Measurements from ENCODE around the gene TRAPPC3L.
A peak's percentile ranks its signal among the peaks of the same experiment; 100 is the strongest.

TRAPPC3L gene

GRCh38 chr6:116562019-116562403 is 16.5 kb upstream of the TRAPPC3L start:
- in situ Hi-C loops (cut with HindIII; ENCODE audit: low pct_ligation_motif_present, low pct_unique_long_range_greater_than_20kb, low sequenced_read_pairs) = no loop called here
- DNase-seq = no peak

- in situ Hi-C loops (cut with HindIII; ENCODE audit: low pct_ligation_motif_present, low pct_unique_long_range_greater_than_20kb, low sequenced_read_pairs) = no loop called here
- peak; percentile 61 for DNase-seq
Measured at GRCh38 chr6:116561377-116562018, 16.0 kb upstream of the TRAPPC3L start.

GRCh38 chr6:116560130-116560529 is 14.6 kb upstream of the TRAPPC3L start:
- DNase-seq = no peak
- in situ Hi-C loops (cut with HindIII; ENCODE audit: low pct_ligation_motif_present, low pct_unique_long_range_greater_than_20kb, low sequenced_read_pairs) = no loop called here

GRCh38 chr6:116557893-116558292 is 12.4 kb upstream of the TRAPPC3L start:
- in situ Hi-C loops (cut with HindIII; ENCODE audit: low pct_ligation_motif_present, low pct_unique_long_range_greater_than_20kb, low sequenced_read_pairs) = no loop called here
- DNase-seq = peak; percentile 95

- in situ Hi-C loops (cut with HindIII; ENCODE audit: low pct_ligation_motif_present, low pct_unique_long_range_greater_than_20kb, low sequenced_read_pairs) = no loop called here
- DNase-seq = no peak
Measured at GRCh38 chr6:116556814-116557415, 11.4 kb upstream of the TRAPPC3L start.

- peak; percentile 29 for DNase-seq
Measured at GRCh38 chr6:116556065-116556464, 10.6 kb upstream of the TRAPPC3L start.

GRCh38 chr6:116553451-116553850 is 8.0 kb upstream of the TRAPPC3L start, which contains the start of gene CALHM4:
CALHM4 (plus strand) TSS chr6:116553751; CDS start chr6:116553794, 43 bp downstream.
- in situ Hi-C loops (cut with HindIII; ENCODE audit: low pct_ligation_motif_present, low pct_unique_long_range_greater_than_20kb, low sequenced_read_pairs) = no loop called here
- DNase-seq = no peak

More at GRCh38 chr6:116556065-116556464, 10.6 kb upstream of the TRAPPC3L start:
- in situ Hi-C loops (cut with HindIII; ENCODE audit: low pct_ligation_motif_present, low pct_unique_long_range_greater_than_20kb, low sequenced_read_pairs) = no loop called here

GRCh38 chr6:116550796-116551195 is 5.3 kb upstream of the TRAPPC3L start:
- DNase-seq = no peak
- in situ Hi-C loops (cut with HindIII; ENCODE audit: low pct_ligation_motif_present, low pct_unique_long_range_greater_than_20kb, low sequenced_read_pairs) = no loop called here

- in situ Hi-C loops (cut with HindIII; ENCODE audit: low pct_ligation_motif_present, low pct_unique_long_range_greater_than_20kb, low sequenced_read_pairs) = loop anchor here (25.0 kb wide), 1 partner anchor 260 kb away; the partner anchor contains the start of gene TSPYL1
- no peak for DNase-seq
Measured at GRCh38 chr6:116547358-116547757, 1.9 kb upstream of the TRAPPC3L start.

- in situ Hi-C loops (cut with HindIII; ENCODE audit: low pct_ligation_motif_present, low pct_unique_long_range_greater_than_20kb, low sequenced_read_pairs) = loop anchor here (25.0 kb wide), 1 partner anchor 256 kb away; the partner anchor contains the start of gene TSPYL1
- no peak for DNase-seq
Measured at GRCh38 chr6:116543149-116543548, 2.3 kb downstream of the TRAPPC3L start.

- in situ Hi-C loops (cut with HindIII; ENCODE audit: low pct_ligation_motif_present, low pct_unique_long_range_greater_than_20kb, low sequenced_read_pairs) = loop anchor here (25.0 kb wide), 1 partner anchor 255 kb away; the partner anchor contains the start of gene TSPYL1
- DNase-seq = no peak
Measured at GRCh38 chr6:116542426-116542825, 3.1 kb downstream of the TRAPPC3L start.

GRCh38 chr6:116536216-116536621 is 9.3 kb downstream of the TRAPPC3L start:
- DNase-seq = peak; percentile 66
- in situ Hi-C loops (cut with HindIII; ENCODE audit: low pct_ligation_motif_present, low pct_unique_long_range_greater_than_20kb, low sequenced_read_pairs) = loop anchor here (25.0 kb wide), 1 partner anchor 249 kb away; the partner anchor contains the start of gene TSPYL1

- no peak for DNase-seq
- in situ Hi-C loops (cut with HindIII; ENCODE audit: low pct_ligation_motif_present, low pct_unique_long_range_greater_than_20kb, low sequenced_read_pairs) = loop anchor here (25.0 kb wide), 1 partner anchor 248 kb away; the partner anchor contains the start of gene TSPYL1
Measured at GRCh38 chr6:116535109-116535508, 10.4 kb downstream of the TRAPPC3L start.

- DNase-seq = no peak
- in situ Hi-C loops (cut with HindIII; ENCODE audit: low pct_ligation_motif_present, low pct_unique_long_range_greater_than_20kb, low sequenced_read_pairs) = loop anchor here (25.0 kb wide), 1 partner anchor 246 kb away; the partner anchor contains the start of gene TSPYL1
Measured at GRCh38 chr6:116533233-116533957, 12.1 kb downstream of the TRAPPC3L start.

- in situ Hi-C loops (cut with HindIII; ENCODE audit: low pct_ligation_motif_present, low pct_unique_long_range_greater_than_20kb, low sequenced_read_pairs) = loop anchor here (25.0 kb wide), 1 partner anchor 245 kb away; the partner anchor contains the start of gene TSPYL1
- DNase-seq = peak; percentile 62
Measured at GRCh38 chr6:116531675-116532570, 13.6 kb downstream of the TRAPPC3L start.

- in situ Hi-C loops (cut with HindIII; ENCODE audit: low pct_ligation_motif_present, low pct_unique_long_range_greater_than_20kb, low sequenced_read_pairs) = loop anchor here (25.0 kb wide), 1 partner anchor 243 kb away; the partner anchor contains the start of gene TSPYL1
- DNase-seq = no peak
Measured at GRCh38 chr6:116530436-116530835, 15.0 kb downstream of the TRAPPC3L start.

- in situ Hi-C loops (cut with HindIII; ENCODE audit: low pct_ligation_motif_present, low pct_unique_long_range_greater_than_20kb, low sequenced_read_pairs) = loop anchor here (25.0 kb wide), 1 partner anchor 242 kb away; the partner anchor contains the start of gene TSPYL1
- DNase-seq = no peak
Measured at GRCh38 chr6:116529466-116530290, 15.8 kb downstream of the TRAPPC3L start.
